ENCODE results near the gene SKOR1. TPM values are rescaled to one million over a fixed set of nuclear protein-coding genes. Genes with fewer than 3 reads are reported as not detected.
A peak's percentile ranks its signal among the peaks of the same experiment; 100 is the strongest.

The SKOR1 gene
- total and polyA plus RNA-seq, 10 of the 15 experiments (the other 5 are each of a cell fraction or from before 2014, with no cell fraction given) = 0.04 to 0.36 (median 0.10) TPM; not detected in 4

DNA sequence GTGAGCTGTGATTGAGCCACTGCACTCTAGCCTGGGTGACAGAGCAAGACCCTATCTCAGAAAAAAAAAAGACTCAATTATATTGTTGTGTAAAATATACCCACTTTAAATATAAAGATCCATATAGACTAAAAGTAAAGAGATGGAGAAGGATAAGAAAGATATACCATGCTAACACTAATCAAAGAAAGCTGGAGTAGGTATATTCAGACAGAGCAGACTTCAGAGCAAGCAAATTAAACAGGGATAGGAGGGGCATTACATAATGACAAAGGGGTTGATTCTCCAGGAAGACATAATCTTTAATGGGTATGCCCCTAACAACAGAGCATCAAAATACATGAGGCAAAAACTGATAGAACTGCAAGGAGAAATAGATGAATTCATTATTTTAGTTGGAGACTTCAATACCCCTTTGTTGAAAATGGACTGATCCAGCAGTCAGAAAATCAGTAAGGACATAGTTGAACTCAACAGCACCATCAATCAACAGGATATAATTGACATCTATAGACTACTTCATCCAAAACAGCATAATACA lies 45.6 kb downstream of the SKOR1 start:
- in situ Hi-C loops (cut with MboI) = no loop called here

GRCh38 chr15:67873777-67874176 lies 48.5 kb downstream of the SKOR1 start:
- ChIA-PET CTCF (interaction anchor here (0.8 kb wide), 1 partner anchor 9 kb away, joined by 3 read pairs; no protein-coding TSS in a partner anchor), POLR2A (interaction anchor here (1.3 kb wide), 1 partner anchor 43 kb away, joined by 3 read pairs; no protein-coding TSS in a partner anchor), SMC1A (ENCODE audit: uncharacterized antibody, unreplicated experiment) (interaction anchor here (1.0 to 2.2 kb wide), 5 partner anchors 9 to 282 kb away, joined by 3 to 12 read pairs (median 4); no protein-coding TSS in a partner anchor), RAD21 (ENCODE audit: unreplicated experiment) (no interaction called here)
- no peak overlapping the region for H3K4me2 ChIP-seq (ENCODE audit: control insufficient read depth, insufficient read depth)
- no peak overlapping the region for H3K4me3 ChIP-seq
- BruUV-seq (replicated peaks) = no TSS peak
- H4K20me1 ChIP-seq (ENCODE audit: control insufficient read depth, insufficient read depth) = no peaks in the 10 kb centered on the region
- H3K9ac ChIP-seq (ENCODE audit: control insufficient read depth, insufficient read depth, low read length) = no peak overlapping the region
- no peaks in the 10 kb centered on the region for H3K4me1 ChIP-seq (ENCODE audit: control insufficient read depth, insufficient read depth, low read length)
- in situ Hi-C loops (cut with MboI) (no loop called here), intact Hi-C loops (cut with micrococcal nuclease; ENCODE audit: unreplicated experiment) (no loop called here)
- H3K27me3 ChIP-seq (replicated peaks in 1 of 2; ENCODE audit: control insufficient read depth in 2 of 2, insufficient read depth in 2 of 2, low read length in 1 of 2) = no peaks in the 10 kb centered on the region
- H3K27ac ChIP-seq (ENCODE audit: control insufficient read depth, insufficient read depth) = no peak overlapping the region
- WGBS (ENCODE audit: insufficient coverage, insufficient replicate concordance, low lambda C conversion rate, missing lambda C conversion rate) = 55% methylated on average over 3 of the region's 3 CpGs
- no peaks in the 10 kb centered on the region for H3K79me2 ChIP-seq (ENCODE audit: control insufficient read depth, insufficient read depth, low read length)
- FAIRE-seq = no peak
- ATAC-seq = no peak
- DNase-seq (ENCODE audit: low read depth, low spot score) = no peak
- peaks cover 13% of the 10 kb centered on the region; the same call in 2 of the 3 replicates for H3K9me3 ChIP-seq (replicated peaks; ENCODE audit: control insufficient read depth, insufficient read depth, low read length)
- H3K36me3 ChIP-seq (ENCODE audit: control insufficient read depth in 2 of 2, insufficient read depth in 2 of 2, low read length in 1 of 2) = no peaks in the 10 kb centered on the region
- TF ChIP-seq POU2F2 (IDR thresholded peaks at IDR 0.05; ENCODE audit: borderline replicate concordance, low read depth, low read length) = no peak
- no peak overlapping the region for H2AFZ ChIP-seq (ENCODE audit: control insufficient read depth, low read depth, low read length)

More for the DNA sequence above, 45.6 kb downstream of the SKOR1 start:
- ChIA-PET RAD21 (ENCODE audit: unreplicated experiment) (no interaction called here), SMC1A (ENCODE audit: uncharacterized antibody, unreplicated experiment) (interaction anchor here (0.9 to 1.0 kb wide), 2 partner anchors 8 to 382 kb away, joined by 3 read pairs; no protein-coding TSS in a partner anchor), POLR2A (no interaction called here), CTCF (interaction anchor here (0.7 to 1.0 kb wide), 2 partner anchors 284 to 359 kb away, joined by 3 read pairs; no protein-coding TSS in a partner anchor)
- FAIRE-seq = peak; percentile 47
- intact Hi-C loops (cut with micrococcal nuclease; ENCODE audit: unreplicated experiment) = no loop called here
- no peak for DNase-seq (ENCODE audit: low read depth, low spot score)
- Histone ChIP-seq H4K20me1 (ENCODE audit: control insufficient read depth, insufficient read depth) (no peaks in the 10 kb centered on the region), H3K36me3 (ENCODE audit: control insufficient read depth in 2 of 2, insufficient read depth in 2 of 2, low read length in 1 of 2) (no peaks in the 10 kb centered on the region), H3K27ac (ENCODE audit: control insufficient read depth, insufficient read depth) (no peak overlapping the region), H3K9ac (ENCODE audit: control insufficient read depth, insufficient read depth, low read length) (no peak overlapping the region), H3K27me3 (replicated peaks in 1 of 2; ENCODE audit: control insufficient read depth in 2 of 2, insufficient read depth in 2 of 2, low read length in 1 of 2) (no peaks in the 10 kb centered on the region), H3K9me3 (replicated peaks; ENCODE audit: control insufficient read depth, insufficient read depth, low read length) (peaks cover 13% of the 10 kb centered on the region; the same call in 2 of the 3 replicates), H3K4me1 (ENCODE audit: control insufficient read depth, insufficient read depth, low read length) (no peaks in the 10 kb centered on the region), H3K79me2 (ENCODE audit: control insufficient read depth, insufficient read depth, low read length) (no peaks in the 10 kb centered on the region), H2AFZ (ENCODE audit: control insufficient read depth, low read depth, low read length) (no peak overlapping the region), H3K4me2 (ENCODE audit: control insufficient read depth, insufficient read depth) (no peak overlapping the region), H3K4me3 (no peak overlapping the region)
- no peak for TF ChIP-seq TAF1 (IDR thresholded peaks at IDR 0.05; ENCODE audit: borderline replicate concordance, low read depth, low read length)
- no peak for ATAC-seq
- no TSS peak for BruUV-seq (replicated peaks)

Data from GM12878 (cell line).